C4-2B (cell line): ENCODE measurements around the gene PGBD5.

Experiments used
- CTCF ChIP-seq: fragments of 450-650 bp; conservative IDR thresholded peaks from 2 replicates; pipeline ENCODE4 v1.5.1; 2017; ENCODE audit warnings: mild to moderate bottlenecking
- ZFX ChIP-seq: fragments of 450-650 bp; IDR thresholded peaks from 2 replicates; pipeline ENCODE4 v1.6.1; 2017

GRCh38 chr1:230396966-230397365, 29.2 kb downstream of the PGBD5 start:
- TF ChIP-seq CTCF (no peak), ZFX (no peak)
